GM12873 (cell line): ENCODE results near the gene CCDC83.

ENCODE experiments used
- CTCF ChIP-seq: IDR thresholded peaks from 2 replicates; pipeline ENCODE4 v1.5.1; 2012; ENCODE audit warnings: low read depth, mild to moderate bottlenecking, moderate library complexity, low read length, control low read depth; ENCODE audit not compliant: insufficient read depth; ENCODE audit errors: missing control alignments

CCDC83 gene

GRCh38 chr11:85948884-85949283 lies 93.7 kb downstream of the CCDC83 start:
- TF ChIP-seq CTCF, result no peak

GRCh38 chr11:85949798-85950197 lies 94.6 kb downstream of the CCDC83 start:
- no peak for TF ChIP-seq CTCF

GRCh38 chr11:85950317-85951048 lies 95.3 kb downstream of the CCDC83 start:
- no peak for TF ChIP-seq CTCF

- TF ChIP-seq CTCF, result no peak
These were observed 95.8 kb downstream of the CCDC83 start for GRCh38 chr11:85951049-85951405.

- TF ChIP-seq CTCF, result no peak
These were observed 96.4 kb downstream of the CCDC83 start for GRCh38 chr11:85951428-85952107.

GRCh38 chr11:85953491-85954143 lies 98.4 kb downstream of the CCDC83 start:
- no peak for TF ChIP-seq CTCF

GRCh38 chr11:85955531-85955930 lies 100.3 kb downstream of the CCDC83 start:
- no peak for TF ChIP-seq CTCF
